ENCODE measurements around the gene ZBTB44.
"Not testable (repeated sequence)": the region's sequence is repeated elsewhere in the genome, so short reads cannot be mapped to it uniquely, and the experiment has no call there.

DNA sequence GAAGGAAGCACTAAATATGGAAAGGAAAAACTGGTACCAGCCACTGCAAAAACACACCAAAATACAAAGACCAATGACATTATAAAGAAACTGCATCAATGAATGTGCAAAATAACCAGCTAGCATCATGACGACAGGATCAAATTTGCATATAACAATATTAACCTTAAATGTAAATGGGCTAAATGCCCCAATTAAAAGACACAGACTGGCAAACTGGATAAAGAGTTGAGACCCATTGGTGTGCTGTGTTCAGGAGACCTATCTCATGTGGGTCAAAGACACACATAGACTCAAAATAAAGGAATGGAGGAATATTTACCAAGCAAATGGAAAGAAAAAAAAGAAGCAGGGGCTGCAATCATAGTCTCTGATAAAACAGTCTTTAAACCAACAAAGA is 63.0 kb downstream of the ZBTB44 start:
- TF ChIP-seq, protein P1, sequence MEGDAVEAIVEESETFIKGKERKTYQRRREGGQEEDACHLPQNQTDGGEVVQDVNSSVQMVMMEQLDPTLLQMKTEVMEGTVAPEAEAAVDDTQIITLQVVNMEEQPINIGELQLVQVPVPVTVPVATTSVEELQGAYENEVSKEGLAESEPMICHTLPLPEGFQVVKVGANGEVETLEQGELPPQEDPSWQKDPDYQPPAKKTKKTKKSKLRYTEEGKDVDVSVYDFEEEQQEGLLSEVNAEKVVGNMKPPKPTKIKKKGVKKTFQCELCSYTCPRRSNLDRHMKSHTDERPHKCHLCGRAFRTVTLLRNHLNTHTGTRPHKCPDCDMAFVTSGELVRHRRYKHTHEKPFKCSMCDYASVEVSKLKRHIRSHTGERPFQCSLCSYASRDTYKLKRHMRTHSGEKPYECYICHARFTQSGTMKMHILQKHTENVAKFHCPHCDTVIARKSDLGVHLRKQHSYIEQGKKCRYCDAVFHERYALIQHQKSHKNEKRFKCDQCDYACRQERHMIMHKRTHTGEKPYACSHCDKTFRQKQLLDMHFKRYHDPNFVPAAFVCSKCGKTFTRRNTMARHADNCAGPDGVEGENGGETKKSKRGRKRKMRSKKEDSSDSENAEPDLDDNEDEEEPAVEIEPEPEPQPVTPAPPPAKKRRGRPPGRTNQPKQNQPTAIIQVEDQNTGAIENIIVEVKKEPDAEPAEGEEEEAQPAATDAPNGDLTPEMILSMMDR (conservative IDR thresholded peaks at IDR 0.05; ENCODE audit: low read length), result not testable (repeated sequence)
- TF ChIP-seq EZH2phosphoT487 (IDR thresholded peaks at IDR 0.05; ENCODE audit: borderline replicate concordance), result not testable (repeated sequence)
